ENCODE measurements around the gene STK16. TPM values are rescaled to one million over a fixed set of nuclear protein-coding genes. Genes with fewer than 3 reads are reported as not detected.

STK16 gene
- total RNA-seq, 1 donor from 2014 or later: 29.5 TPM

GRCh38 chr2:219210886-219211362, 34.4 kb upstream of the STK16 start:
- DNase-seq (ENCODE audit: low spot score): no peak
- Mint-ChIP-seq H3K4me3 (ENCODE audit: unreplicated experiment) (no peak overlapping the region), H3K36me3 (ENCODE audit: low read depth, unreplicated experiment) (peaks cover 14% of the 10 kb centered on the region), H3K27me3 (ENCODE audit: unreplicated experiment) (peaks cover 9% of the 10 kb centered on the region), H3K9me3 (ENCODE audit: unreplicated experiment) (no peaks in the 10 kb centered on the region), H3K4me1 (ENCODE audit: unreplicated experiment) (peaks cover 17% of the 10 kb centered on the region), H3K27ac (ENCODE audit: unreplicated experiment) (no peak overlapping the region)
- TF ChIP-seq CTCF (IDR thresholded peaks at IDR 0.05; ENCODE audit: unreplicated experiment): no peak

- no peak for TF ChIP-seq CTCF (IDR thresholded peaks at IDR 0.05; ENCODE audit: unreplicated experiment)
- Mint-ChIP-seq H3K27ac (ENCODE audit: unreplicated experiment) (no peak overlapping the region), H3K4me3 (ENCODE audit: unreplicated experiment) (no peak overlapping the region), H3K36me3 (ENCODE audit: low read depth, unreplicated experiment) (peaks cover 10% of the 10 kb centered on the region), H3K4me1 (ENCODE audit: unreplicated experiment) (peaks cover 10% of the 10 kb centered on the region), H3K27me3 (ENCODE audit: unreplicated experiment) (peaks cover 12% of the 10 kb centered on the region), H3K9me3 (ENCODE audit: unreplicated experiment) (no peaks in the 10 kb centered on the region)
- no peak for DNase-seq (ENCODE audit: low spot score)
These were observed 32.3 kb upstream of the STK16 start for GRCh38 chr2:219213026-219213415.

GRCh38 chr2:219213486-219214071, 31.7 kb upstream of the STK16 start:
- H3K4me3 Mint-ChIP-seq (ENCODE audit: unreplicated experiment): no peak overlapping the region
- no peak for DNase-seq (ENCODE audit: low spot score)
- H3K9me3 Mint-ChIP-seq (ENCODE audit: unreplicated experiment): no peaks in the 10 kb centered on the region
- peaks cover 11% of the 10 kb centered on the region for H3K27me3 Mint-ChIP-seq (ENCODE audit: unreplicated experiment)
- H3K36me3 Mint-ChIP-seq (ENCODE audit: low read depth, unreplicated experiment): peaks cover 5% of the 10 kb centered on the region
- TF ChIP-seq CTCF (IDR thresholded peaks at IDR 0.05; ENCODE audit: unreplicated experiment): no peak
- no peak overlapping the region for H3K27ac Mint-ChIP-seq (ENCODE audit: unreplicated experiment)
- peaks cover 6% of the 10 kb centered on the region for H3K4me1 Mint-ChIP-seq (ENCODE audit: unreplicated experiment)

- Mint-ChIP-seq H3K36me3 (ENCODE audit: low read depth, unreplicated experiment) (peaks cover 3% of the 10 kb centered on the region), H3K27ac (ENCODE audit: unreplicated experiment) (no peak overlapping the region), H3K4me1 (ENCODE audit: unreplicated experiment) (peaks cover 8% of the 10 kb centered on the region), H3K9me3 (ENCODE audit: unreplicated experiment) (no peaks in the 10 kb centered on the region), H3K27me3 (ENCODE audit: unreplicated experiment) (peaks cover 11% of the 10 kb centered on the region), H3K4me3 (ENCODE audit: unreplicated experiment) (no peak overlapping the region)
- no peak for TF ChIP-seq CTCF (IDR thresholded peaks at IDR 0.05; ENCODE audit: unreplicated experiment)
- no peak for DNase-seq (ENCODE audit: low spot score)
These were observed 31.1 kb upstream of the STK16 start for GRCh38 chr2:219214141-219214540.

- Mint-ChIP-seq H3K36me3 (ENCODE audit: low read depth, unreplicated experiment) (peaks cover 3% of the 10 kb centered on the region), H3K27me3 (ENCODE audit: unreplicated experiment) (peaks cover 11% of the 10 kb centered on the region), H3K27ac (ENCODE audit: unreplicated experiment) (no peak overlapping the region), H3K9me3 (ENCODE audit: unreplicated experiment) (no peaks in the 10 kb centered on the region), H3K4me3 (ENCODE audit: unreplicated experiment) (no peak overlapping the region), H3K4me1 (ENCODE audit: unreplicated experiment) (peaks cover 14% of the 10 kb centered on the region)
- DNase-seq (ENCODE audit: low spot score): no peak
- TF ChIP-seq CTCF (IDR thresholded peaks at IDR 0.05; ENCODE audit: unreplicated experiment): no peak
These were observed 30.5 kb upstream of the STK16 start for GRCh38 chr2:219214786-219215185.

All from endothelial cell (in vitro differentiated cells).